Measurements from ENCODE around the gene ADAMTS17. TPM values are rescaled to one million over a fixed set of nuclear protein-coding genes. Genes with fewer than 3 reads are reported as not detected.

ADAMTS17 gene
- total and polyA plus RNA-seq, 2 experiments from 2014 or later = 0.69 to 3.3 TPM

DNA sequence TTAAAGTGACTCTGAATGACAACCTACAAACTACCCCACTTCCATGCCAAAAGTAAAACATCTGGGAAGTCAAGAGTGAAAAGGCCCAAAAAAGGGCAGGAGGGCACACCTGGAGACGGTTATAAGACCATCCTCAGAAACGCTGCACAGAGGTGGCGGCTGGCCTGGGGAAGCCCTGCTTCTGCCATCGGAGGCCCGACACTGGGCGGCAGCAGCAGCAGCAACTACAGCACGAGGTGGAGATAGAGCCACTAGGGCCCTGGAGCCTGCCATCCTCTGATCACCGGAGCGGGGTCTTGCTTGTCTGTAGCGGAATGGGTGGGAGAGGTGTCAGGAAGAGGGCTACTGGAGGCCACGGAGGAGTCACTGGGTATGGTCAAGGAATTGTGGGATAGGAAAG lies 283.3 kb downstream of the ADAMTS17 start:
- Histone ChIP-seq H3K27me3 (no peaks in the 10 kb centered on the region), H3K9me3 (ENCODE audit: low read depth) (no peaks in the 10 kb centered on the region), H3K4me1 (ENCODE audit: low read depth) (no peaks in the 10 kb centered on the region), H3K36me3 (no peaks in the 10 kb centered on the region), H3K4me3 (no peak overlapping the region), H3K27ac (no peak overlapping the region)
- TF ChIP-seq, protein P1, sequence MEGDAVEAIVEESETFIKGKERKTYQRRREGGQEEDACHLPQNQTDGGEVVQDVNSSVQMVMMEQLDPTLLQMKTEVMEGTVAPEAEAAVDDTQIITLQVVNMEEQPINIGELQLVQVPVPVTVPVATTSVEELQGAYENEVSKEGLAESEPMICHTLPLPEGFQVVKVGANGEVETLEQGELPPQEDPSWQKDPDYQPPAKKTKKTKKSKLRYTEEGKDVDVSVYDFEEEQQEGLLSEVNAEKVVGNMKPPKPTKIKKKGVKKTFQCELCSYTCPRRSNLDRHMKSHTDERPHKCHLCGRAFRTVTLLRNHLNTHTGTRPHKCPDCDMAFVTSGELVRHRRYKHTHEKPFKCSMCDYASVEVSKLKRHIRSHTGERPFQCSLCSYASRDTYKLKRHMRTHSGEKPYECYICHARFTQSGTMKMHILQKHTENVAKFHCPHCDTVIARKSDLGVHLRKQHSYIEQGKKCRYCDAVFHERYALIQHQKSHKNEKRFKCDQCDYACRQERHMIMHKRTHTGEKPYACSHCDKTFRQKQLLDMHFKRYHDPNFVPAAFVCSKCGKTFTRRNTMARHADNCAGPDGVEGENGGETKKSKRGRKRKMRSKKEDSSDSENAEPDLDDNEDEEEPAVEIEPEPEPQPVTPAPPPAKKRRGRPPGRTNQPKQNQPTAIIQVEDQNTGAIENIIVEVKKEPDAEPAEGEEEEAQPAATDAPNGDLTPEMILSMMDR (IDR thresholded peaks at IDR 0.05; ENCODE audit: low read depth, low read length) = no peak
- no peak for DNase-seq (ENCODE audit: low read depth in 1 of 2, low spot score in 1 of 2)

DNA sequence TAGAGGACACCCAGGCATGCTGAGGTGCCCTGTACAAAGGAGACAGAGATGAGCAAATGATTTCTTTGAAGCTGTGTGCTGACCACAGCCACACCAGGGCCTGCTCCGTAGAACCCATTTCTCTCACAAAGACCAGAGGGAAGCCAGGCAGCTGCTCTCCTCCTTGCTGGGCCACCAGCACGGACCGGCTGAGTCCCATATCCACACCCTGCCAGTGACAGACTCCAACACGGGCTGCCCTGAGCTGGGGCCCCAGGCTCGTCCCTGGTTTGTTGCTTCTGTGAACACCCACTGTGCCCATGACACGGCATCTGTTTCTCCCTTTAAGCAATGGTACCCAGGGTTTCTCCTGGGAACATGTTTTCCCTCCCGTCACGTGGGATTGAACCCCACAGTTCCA lies 284.5 kb downstream of the ADAMTS17 start:
- TF ChIP-seq, protein P1 (IDR thresholded peaks at IDR 0.05; ENCODE audit: low read depth, low read length) = no peak
- no peak overlapping the region for H3K4me3 ChIP-seq
- H3K27ac ChIP-seq = no peak overlapping the region
- no peaks in the 10 kb centered on the region for H3K4me1 ChIP-seq (ENCODE audit: low read depth)
- DNase-seq (ENCODE audit: low read depth in 1 of 2, low spot score in 1 of 2) = no peak
- no peaks in the 10 kb centered on the region for H3K27me3 ChIP-seq
- no peaks in the 10 kb centered on the region for H3K36me3 ChIP-seq
- no peaks in the 10 kb centered on the region for H3K9me3 ChIP-seq (ENCODE audit: low read depth)

DNA sequence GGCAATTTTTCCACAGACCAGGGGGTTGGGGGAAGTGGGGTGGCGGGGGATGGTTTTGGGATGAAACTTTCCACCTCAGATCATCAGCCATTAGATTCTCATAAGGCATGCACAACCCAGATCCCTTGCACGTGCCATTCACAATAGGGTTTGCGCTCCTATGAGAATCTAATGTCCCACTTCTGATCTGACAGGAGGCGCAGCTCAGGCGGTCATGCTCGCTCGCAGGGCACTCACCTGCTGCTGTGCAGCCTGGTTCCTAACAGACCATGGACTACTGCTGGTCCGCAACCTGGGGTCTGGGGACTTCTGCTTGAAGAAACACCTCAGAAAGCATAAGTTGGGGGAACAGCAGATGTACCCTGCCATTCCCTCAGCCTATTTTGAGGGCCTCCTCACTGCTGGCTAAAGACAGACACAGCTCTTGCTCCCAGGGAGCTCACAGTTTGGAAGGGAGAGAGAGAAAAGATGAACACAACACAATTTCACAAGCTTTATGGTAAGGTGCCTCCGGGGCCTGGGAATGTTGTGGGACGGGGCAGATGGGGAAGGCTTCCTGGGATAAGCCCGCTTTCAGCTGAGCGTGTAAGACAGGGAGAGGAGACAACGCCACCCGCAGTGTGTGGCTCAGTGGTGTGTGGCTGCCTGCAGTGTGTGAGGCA lies 285.2 kb downstream of the ADAMTS17 start:
- no peaks in the 10 kb centered on the region for H3K4me1 ChIP-seq (ENCODE audit: low read depth)
- no peak overlapping the region for H3K4me3 ChIP-seq
- no peak for DNase-seq (ENCODE audit: low read depth in 1 of 2, low spot score in 1 of 2)
- no peaks in the 10 kb centered on the region for H3K27me3 ChIP-seq
- H3K27ac ChIP-seq = no peak overlapping the region
- TF ChIP-seq, protein P1 (IDR thresholded peaks at IDR 0.05; ENCODE audit: low read depth, low read length) = no peak
- H3K9me3 ChIP-seq (ENCODE audit: low read depth) = no peaks in the 10 kb centered on the region
- no peaks in the 10 kb centered on the region for H3K36me3 ChIP-seq

DNA sequence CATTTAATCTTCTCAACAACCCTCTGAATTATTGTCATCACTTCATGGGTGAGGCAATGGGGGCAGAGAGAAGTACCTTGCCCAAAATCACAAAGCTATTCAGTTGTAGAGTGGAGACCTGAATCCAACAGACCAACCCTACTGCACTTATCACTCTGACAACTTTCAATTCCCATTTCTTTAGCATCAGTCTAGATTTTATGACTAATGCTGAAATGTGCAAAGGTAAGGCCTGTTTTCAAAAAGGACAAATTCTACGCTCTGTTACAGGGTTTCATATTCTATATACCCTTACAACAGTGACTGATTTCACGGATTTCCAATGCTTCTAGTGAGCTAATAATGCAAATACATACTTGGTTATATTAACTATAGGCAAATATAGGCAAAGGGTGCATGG lies 286.0 kb downstream of the ADAMTS17 start:
- Histone ChIP-seq H3K36me3 (no peaks in the 10 kb centered on the region), H3K27ac (no peak overlapping the region), H3K4me3 (no peak overlapping the region), H3K9me3 (ENCODE audit: low read depth) (no peaks in the 10 kb centered on the region), H3K4me1 (ENCODE audit: low read depth) (no peaks in the 10 kb centered on the region), H3K27me3 (no peaks in the 10 kb centered on the region)
- TF ChIP-seq, protein P1 (IDR thresholded peaks at IDR 0.05; ENCODE audit: low read depth, low read length) = no peak
- no peak for DNase-seq (ENCODE audit: low read depth in 1 of 2, low spot score in 1 of 2)

DNA sequence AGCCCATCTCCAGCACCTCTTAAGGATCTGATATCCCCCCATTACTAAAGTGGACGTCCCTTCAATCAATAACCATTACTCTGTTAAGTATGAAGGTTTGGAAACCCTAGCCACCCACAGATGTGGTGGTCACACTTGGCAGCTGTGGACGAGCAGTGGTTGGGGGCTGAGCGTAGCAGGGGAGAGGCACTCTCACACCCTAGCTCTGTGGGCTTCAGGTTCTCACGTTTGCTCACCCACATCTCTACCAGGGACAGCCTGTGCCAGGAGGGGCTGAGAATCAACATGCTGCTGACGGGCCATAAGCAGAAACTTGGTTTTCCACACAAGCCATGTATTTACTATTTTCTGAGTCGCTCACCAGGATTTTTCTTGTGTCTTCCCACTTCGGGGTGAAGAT lies 287.2 kb downstream of the ADAMTS17 start:
- Histone ChIP-seq H3K4me1 (ENCODE audit: low read depth) (no peaks in the 10 kb centered on the region), H3K9me3 (ENCODE audit: low read depth) (no peaks in the 10 kb centered on the region), H3K4me3 (no peak overlapping the region), H3K27me3 (no peaks in the 10 kb centered on the region), H3K27ac (no peak overlapping the region), H3K36me3 (no peaks in the 10 kb centered on the region)
- TF ChIP-seq, protein P1 (IDR thresholded peaks at IDR 0.05; ENCODE audit: low read depth, low read length) = no peak
- no peak for DNase-seq (ENCODE audit: low read depth in 1 of 2, low spot score in 1 of 2)
